GM10266 (cell line): ENCODE measurements around the gene AP1AR.
"Not testable (repeated sequence)": the region's sequence is repeated elsewhere in the genome, so short reads cannot be mapped to it uniquely, and the experiment has no call there.

Source experiments
- DNase-seq: peaks from one replicate; pipeline ENCODE4 v3.0.0; 2012; ENCODE audit errors: extremely low spot score
- CTCF ChIP-seq: IDR thresholded peaks from 2 replicates; pipeline ENCODE4 v1.5.1; 2012; ENCODE audit warnings: mild to moderate bottlenecking, low read depth; ENCODE audit not compliant: control insufficient read depth, insufficient read depth; ENCODE audit errors: missing control alignments

AP1AR gene

GRCh38 chr4:112302320-112303274, 71.0 kb downstream of the AP1AR start:
- no peak for TF ChIP-seq CTCF
- no peak for DNase-seq

- not testable (repeated sequence) for DNase-seq
Observed at GRCh38 chr4:112305477-112305876, 73.9 kb downstream of the AP1AR start.

GRCh38 chr4:112309263-112309791, 77.7 kb downstream of the AP1AR start:
- DNase-seq = not testable (repeated sequence)

GRCh38 chr4:112311516-112311915, 79.9 kb downstream of the AP1AR start:
- no peak for TF ChIP-seq CTCF
- no peak for DNase-seq

GRCh38 chr4:112312610-112313239, 81.1 kb downstream of the AP1AR start:
- no peak for TF ChIP-seq CTCF
- peak; percentile 55 for DNase-seq

- DNase-seq = no peak
Observed at GRCh38 chr4:112315446-112315845, 83.9 kb downstream of the AP1AR start.

GRCh38 chr4:112316360-112316759, 84.8 kb downstream of the AP1AR start:
- TF ChIP-seq CTCF = no peak
- DNase-seq = no peak

More at GRCh38 chr4:112315446-112315845, 83.9 kb downstream of the AP1AR start:
- no peak for TF ChIP-seq CTCF
